H1 (cell line): Measurements from ENCODE around the gene TSPAN17. TPM values are rescaled to one million over a fixed set of nuclear protein-coding genes. Genes with fewer than 3 reads are reported as not detected.

Experiments
- CTCF ChIA-PET: fragments of 300-600 bp; sonication (Branson Sonifier 250); formaldehyde crosslinking; loops from one replicate; lab custom pipeline; 2021; ENCODE audit not compliant: partially characterized antibody; lab: Charles Lee
- POLR2A ChIA-PET: fragments of 300-600 bp; sonication (Branson Sonifier 250); formaldehyde crosslinking; loops from one replicate; lab custom pipeline; 2021; ENCODE audit warnings: inconsistent platforms; ENCODE audit not compliant: partially characterized antibody; lab: Charles Lee
- DNase-seq, 2 experiments: peaks; one replicate each; pipeline versions ENCODE4 v3.0.0 to v3.0.0-alpha.2; 2010 to 2022; ENCODE audit warnings: low spot score in 2 of 2, low read depth in 1 of 2, mixed read lengths in 1 of 2
- FAIRE-seq: peaks from 2 replicates; lab custom pipeline; 2011; peaks lifted over from hg19 to GRCh38; lab: Jason Lieb, UNC
- H2AFZ ChIP-seq: 2 replicates; pipeline ENCODE4 v1.8.1; 2012; ENCODE audit warnings: low read length, inconsistent platforms
- H2AK5ac ChIP-seq: 2 replicates; pipeline ENCODE4 v1.6.1; 2013; ENCODE audit warnings: low read depth, low read length
- H2BK120ac ChIP-seq: replicated peaks from 2 replicates; pipeline ENCODE3; 2013; ENCODE audit warnings: low read depth, low read length, inconsistent platforms
- H2BK12ac ChIP-seq: 2 replicates; pipeline ENCODE4 v1.6.1; 2013; ENCODE audit warnings: low read depth, low read length
- H2BK15ac ChIP-seq: 2 replicates; pipeline ENCODE4 v1.6.1; 2013; ENCODE audit warnings: low read length
- H2BK20ac ChIP-seq: 2 replicates; pipeline ENCODE4 v1.6.1; 2013; ENCODE audit warnings: low read length
- H2BK5ac ChIP-seq: 2 replicates; pipeline ENCODE4 v1.6.1; 2013; ENCODE audit warnings: low read depth, low read length
- H3K14ac ChIP-seq: 2 replicates; pipeline ENCODE4 v1.6.1; 2013; ENCODE audit warnings: inconsistent platforms; ENCODE audit not compliant: insufficient read length
- H3K18ac ChIP-seq: 2 replicates; pipeline ENCODE4 v1.6.1; 2013; ENCODE audit warnings: low read length; ENCODE audit errors: extremely low read depth
- H3K23ac ChIP-seq: 2 replicates; pipeline ENCODE4 v1.6.1; 2013; ENCODE audit warnings: inconsistent platforms; ENCODE audit not compliant: insufficient read length
- H3K23me2 ChIP-seq: 2 replicates; pipeline ENCODE4 v1.6.1; 2013; ENCODE audit warnings: low read depth, low read length
- H3K27ac ChIP-seq: 2 replicates; pipeline ENCODE4 v1.6.1; 2011; ENCODE audit warnings: low read depth, low read length, inconsistent platforms
- H3K27me3 ChIP-seq, 4 experiments: replicated peaks in 1 of 4; 1 replicate in 1 of 4; 2 replicates in 3 of 4; pipeline versions ENCODE4 v1.6.1 to v1.8.1; 2011 to 2013; ENCODE audit warnings: low read length in 3 of 4, mild to moderate bottlenecking in 3 of 4, inconsistent platforms in 2 of 4, mixed read lengths in 2 of 4, moderate library complexity in 1 of 4; ENCODE audit not compliant: control insufficient read depth in 3 of 4, insufficient read depth in 3 of 4; ENCODE audit errors: extremely low read depth in 1 of 4
- H3K36me3 ChIP-seq, 4 experiments: 2 replicates each; pipeline versions ENCODE4 v1.6.1 to v1.8.1; 2011 to 2013; ENCODE audit warnings: mild to moderate bottlenecking in 4 of 4, low read length in 3 of 4, moderate library complexity in 2 of 4, control low read depth in 1 of 4, inconsistent platforms in 1 of 4; ENCODE audit not compliant: insufficient read depth in 4 of 4, control insufficient read depth in 2 of 4
- H3K4ac ChIP-seq: replicated peaks from 2 replicates; pipeline ENCODE3; 2013; ENCODE audit warnings: low read length, low read depth, mixed read lengths, inconsistent platforms; ENCODE audit not compliant: insufficient read length
- H3K4me1 ChIP-seq, 4 experiments: replicated peaks in 1 of 4; 1 replicate in 1 of 4; 2 replicates in 3 of 4; pipeline versions ENCODE4 v1.6.1 to v1.8.1; 2011 to 2013; ENCODE audit warnings: low read length in 3 of 4, inconsistent platforms in 2 of 4, mixed read lengths in 1 of 4; ENCODE audit not compliant: insufficient read depth in 4 of 4, control insufficient read depth in 3 of 4
- H3K4me2 ChIP-seq, 2 experiments: 2 replicates each; pipeline versions ENCODE4 v1.6.1 to v1.8.1; 2011 to 2013; ENCODE audit warnings: low read depth in 2 of 2, low read length in 2 of 2, control low read depth in 1 of 2, inconsistent platforms in 1 of 2, mild to moderate bottlenecking in 1 of 2; ENCODE audit not compliant: insufficient read depth in 1 of 2
- H3K4me3 ChIP-seq, 4 experiments: fragments of 200-600, 300-600 bp in 1 of 4; sonication (generic), shearing (Covaris generic), sonication (Bioruptor Twin) in 1 of 4; 2 replicates each; pipeline versions ENCODE4 v1.5.1 to v1.8.1; 2011 to 2016; ENCODE audit warnings: low read length in 4 of 4, low read depth in 3 of 4, control low read depth in 2 of 4, inconsistent platforms in 2 of 4, mild to moderate bottlenecking in 2 of 4, mixed read lengths in 1 of 4, moderate library complexity in 1 of 4; ENCODE audit not compliant: insufficient read depth in 2 of 4; ENCODE audit errors: extremely low read depth in 1 of 4
- H3K56ac ChIP-seq: replicated peaks from 2 replicates; pipeline ENCODE3; 2013; ENCODE audit warnings: low read depth, mild to moderate bottlenecking, mixed read lengths, low read length, inconsistent platforms; ENCODE audit not compliant: insufficient read length
- H3K79me1 ChIP-seq: 2 replicates; pipeline ENCODE4 v1.6.1; 2013; ENCODE audit warnings: low read depth, low read length, control low read depth
- H3K79me2 ChIP-seq, 2 experiments: 2 replicates each; pipeline versions ENCODE4 v1.6.1 to v1.8.1; 2012 to 2013; ENCODE audit warnings: low read length in 2 of 2, mild to moderate bottlenecking in 2 of 2, inconsistent platforms in 1 of 2; ENCODE audit not compliant: insufficient read depth in 2 of 2, control insufficient read depth in 1 of 2
- H3K9ac ChIP-seq, 4 experiments: replicated peaks in 1 of 4; 1 replicate in 1 of 4; 2 replicates in 3 of 4; pipeline versions ENCODE4 v1.6.1 to v1.8.1; 2011 to 2013; ENCODE audit warnings: low read depth in 3 of 4, low read length in 3 of 4, control low read depth in 2 of 4, mild to moderate bottlenecking in 2 of 4, moderate library complexity in 2 of 4, inconsistent platforms in 1 of 4; ENCODE audit errors: extremely low read depth in 1 of 4
- H3K9me3 ChIP-seq, 2 experiments: 2 replicates each; pipeline versions ENCODE4 v1.6.1 to v1.8.1; 2012 to 2013; ENCODE audit warnings: mild to moderate bottlenecking in 2 of 2, moderate library complexity in 2 of 2, control low read depth in 1 of 2, inconsistent platforms in 1 of 2, low read depth in 1 of 2, low read length in 1 of 2, mixed read lengths in 1 of 2; ENCODE audit not compliant: insufficient read depth in 2 of 2
- H4K20me1 ChIP-seq, 2 experiments: replicated peaks in 1 of 2; 2 replicates each; pipeline versions ENCODE3 to v1.8.1; 2011 to 2013; ENCODE audit warnings: inconsistent platforms in 2 of 2, low read length in 2 of 2, mild to moderate bottlenecking in 1 of 2; ENCODE audit not compliant: insufficient read depth in 2 of 2, control insufficient read depth in 1 of 2
- H4K5ac ChIP-seq: 2 replicates; pipeline ENCODE4 v1.6.1; 2013; ENCODE audit warnings: low read length, low read depth, mixed read lengths, inconsistent platforms; ENCODE audit not compliant: insufficient read length
- H4K8ac ChIP-seq: 2 replicates; pipeline ENCODE4 v1.8.0; 2013; ENCODE audit warnings: mild to moderate bottlenecking, moderate library complexity, low read length, inconsistent platforms; ENCODE audit not compliant: insufficient read depth; ENCODE audit errors: extremely low read depth
- H4K91ac ChIP-seq: replicated peaks from 2 replicates; pipeline ENCODE3; 2013; ENCODE audit warnings: low read length, mixed read lengths, inconsistent platforms; ENCODE audit not compliant: insufficient read length
- ATF2 ChIP-seq: IDR thresholded peaks from 2 replicates; pipeline ENCODE4 v1.6.1; 2012; ENCODE audit warnings: low read length, inconsistent platforms
- BACH1 ChIP-seq: IDR thresholded peaks from 2 replicates; pipeline ENCODE4 v1.6.1; 2012; ENCODE audit warnings: low read length, improper control_type of control experiment
- CHD2 ChIP-seq: IDR thresholded peaks from 2 replicates; pipeline ENCODE4 v1.6.1; 2012; ENCODE audit warnings: low read length, improper control_type of control experiment
- CREB1 ChIP-seq: IDR thresholded peaks from 2 replicates; pipeline ENCODE4 v1.6.1; 2012; ENCODE audit warnings: inconsistent platforms
- GTF2F1 ChIP-seq: IDR thresholded peaks from 2 replicates; pipeline ENCODE4 v1.6.1; 2012; ENCODE audit warnings: low read depth, low read length, improper control_type of control experiment, borderline replicate concordance
- JUND ChIP-seq: IDR thresholded peaks from 2 replicates; pipeline ENCODE4 v1.6.1; 2011; ENCODE audit warnings: mild to moderate bottlenecking, improper control_type of control experiment, low read length
- MAX ChIP-seq: IDR thresholded peaks from 2 replicates; pipeline ENCODE4 v1.6.1; 2012; ENCODE audit warnings: inconsistent platforms
- NRF1 ChIP-seq: IDR thresholded peaks from 2 replicates; pipeline ENCODE4 v1.6.1; 2011; ENCODE audit warnings: mild to moderate bottlenecking, low read depth, low read length, improper control_type of control experiment
- SP1 ChIP-seq: IDR thresholded peaks from 2 replicates; pipeline ENCODE4 v1.6.1; 2011; ENCODE audit warnings: low read depth, low read length
- SP2 ChIP-seq: IDR thresholded peaks from 2 replicates; pipeline ENCODE4 v1.6.1; 2012; ENCODE audit warnings: mild to moderate bottlenecking, low read length, inconsistent platforms
- SRF ChIP-seq: IDR thresholded peaks from 2 replicates; pipeline ENCODE4 v1.6.1; 2011; ENCODE audit warnings: mild to moderate bottlenecking, low read depth, low read length, moderate library complexity
- TBP ChIP-seq: IDR thresholded peaks from 2 replicates; pipeline ENCODE4 v1.6.1; 2011; ENCODE audit warnings: low read depth, low read length, improper control_type of control experiment
- TCF12 ChIP-seq: IDR thresholded peaks from 2 replicates; pipeline ENCODE4 v1.6.1; 2011; ENCODE audit warnings: low read depth, mild to moderate bottlenecking, low read length
- TEAD4 ChIP-seq: IDR thresholded peaks from 2 replicates; pipeline ENCODE4 v1.6.1; 2012; ENCODE audit warnings: low read depth, low read length, inconsistent platforms, mixed read lengths
- WGBS, 2 experiments: shearing (Covaris generic) in 1 of 2; methylation state at CpG; one replicate each; pipeline versions ENCODE4 v1.1.6 to v1.1.7; 2013 to 2015; ENCODE audit warnings: low lambda C conversion rate in 2 of 2, mixed read lengths in 2 of 2, inconsistent platforms in 1 of 2, low coverage in 1 of 2, missing lambda C conversion rate in 1 of 2; ENCODE audit not compliant: insufficient replicate concordance in 2 of 2, insufficient coverage in 1 of 2, insufficient read length in 1 of 2; ENCODE audit errors: extremely low coverage in 1 of 2, missing lambda C conversion rate in 1 of 2; 5-methylcytosine and 5-hydroxymethylcytosine counted together
- polyA plus RNA-seq, 7 experiments: library from polyadenylated mRNA; depleted of rRNA in 3 of 7; stranded (reverse) in 5 of 7; unstranded in 2 of 7; fragments of >200 nt in 5 of 7; fragments of 200-250 nt in 2 of 7; gene quantifications; 1 replicate in 5 of 7; 2 replicates in 1 of 7; 4 replicates in 1 of 7; pipeline versions ENCODE4 v1.2.1 to v1.2.3, GENCODE V29; 2011 to 2013; ENCODE audit warnings: missing spikeins in 2 of 7, mixed read lengths in 2 of 7
- total RNA-seq: library from RNA; stranded (reverse); fragmentation: NEBNext Ultra II Directional; extraction: Animal tissue kit (Norgen Biotek cat#: 25700); gene quantifications from 2 replicates; pipeline ENCODE4 v1.2.1, GENCODE V29; 2021

TSPAN17 gene
- total and polyA plus RNA-seq, 2 of the 8 experiments (the other 6 are each of a cell fraction or from before 2014, with no cell fraction given): 41.5 to 53.7 TPM

- no peak overlapping the region for H2BK15ac ChIP-seq
- no peak overlapping the region for H3K9ac ChIP-seq
- peaks cover 2 to 3% of the 10 kb centered on the region in 2 experiments for H4K20me1 ChIP-seq
- FAIRE-seq (no peak), DNase-seq (no peak)
- 87% methylated on average over 13 of the region's 13 CpGs; no CpG with 5 or more reads in 1 of the 2 experiments for WGBS, 2 experiments
- no peaks in the 10 kb centered on the region for H3K36me3 ChIP-seq
- peaks cover 3% of the 10 kb centered on the region; the same call in 1 of the 2 replicates for H3K23me2 ChIP-seq
- H3K23ac ChIP-seq: no peak overlapping the region
- no peak overlapping the region for H2BK20ac ChIP-seq
- H3K14ac ChIP-seq: no peak overlapping the region
- H3K79me2 ChIP-seq: no peaks in the 10 kb centered on the region
- H4K91ac ChIP-seq: no peak overlapping the region
- peaks cover 9 to 39% (median 26%) of the 10 kb centered on the region in 4 experiments; a peak in 6 of 7 replicates for H3K27me3 ChIP-seq
- no peak overlapping the region for H3K18ac ChIP-seq
- H3K4me1 ChIP-seq: peaks cover 0 to 17% (median 11%) of the 10 kb centered on the region in 4 experiments; a peak in 6 of 7 replicates
- H3K79me1 ChIP-seq: no peaks in the 10 kb centered on the region
- CTCF ChIA-PET: interaction anchor here (0.6 to 2.3 kb wide), 12 partner anchors 9 to 181 kb away, joined by 3 to 13 read pairs (median 3); partner anchors contain the start of genes EIF4E1B, GPRIN1 and SNCB
- H2AK5ac ChIP-seq: no peak overlapping the region
- H2BK12ac ChIP-seq: no peak overlapping the region
- H3K4ac ChIP-seq: no peak overlapping the region
- H3K9me3 ChIP-seq: peaks cover 0 to 6% of the 10 kb centered on the region in 2 experiments; a peak in 1 of 4 replicates
- H4K8ac ChIP-seq: no peak overlapping the region
- no peak overlapping the region for H3K4me3 ChIP-seq
- no peak overlapping the region for H2BK120ac ChIP-seq
- POLR2A ChIA-PET: interaction anchor here (1.0 to 2.8 kb wide), 4 partner anchors 8 to 86 kb away, joined by 3 to 19 read pairs (median 8); partner anchors contain the start of genes EIF4E1B and SNCB
- H2BK5ac ChIP-seq: no peak overlapping the region
- H3K27ac ChIP-seq: no peak overlapping the region
- no peak overlapping the region for H4K5ac ChIP-seq
- no peak overlapping the region for H3K4me2 ChIP-seq
- H3K56ac ChIP-seq: no peak overlapping the region
- no peak overlapping the region for H2AFZ ChIP-seq
- TF ChIP-seq JUND (no peak), SRF (no peak), TEAD4 (no peak), NRF1 (no peak), TCF12 (no peak), SP1 (no peak), GTF2F1 (no peak), MAX (no peak), ATF2 (no peak), TBP (no peak), SP2 (no peak), BACH1 (no peak), CREB1 (no peak), CHD2 (no peak)
Measured at GRCh38 chr5:176621661-176622079, 25.6 kb upstream of the TSPAN17 start.
